Coronary artery (tissue), 2 donors: ENCODE data around the gene ZFP69.

Source experiments
- DNase-seq: peaks from one replicate; pipeline ENCODE4 v3.0.0-alpha.2; 2017; ENCODE audit warnings: low spot score
- H3K27ac ChIP-seq, 2 donors: fragments of 200-600 bp; sonication (generic); one replicate each; pipeline ENCODE4 v1.5.1; 2016 to 2019
- H3K4me3 ChIP-seq: fragments of 200-600 bp; sonication (generic); 2 replicates; pipeline ENCODE4 v1.5.1; 2016; ENCODE audit warnings: mild to moderate bottlenecking, moderate library complexity
- TF ChIP-seq, protein P1 (sequence below): fragments of 200-600 bp; sonication (generic); IDR thresholded peaks from one replicate; pipeline ENCODE4 v1.5.1; 2019; ENCODE audit warnings: antibody characterized with exemption

ZFP69 gene

DNA sequence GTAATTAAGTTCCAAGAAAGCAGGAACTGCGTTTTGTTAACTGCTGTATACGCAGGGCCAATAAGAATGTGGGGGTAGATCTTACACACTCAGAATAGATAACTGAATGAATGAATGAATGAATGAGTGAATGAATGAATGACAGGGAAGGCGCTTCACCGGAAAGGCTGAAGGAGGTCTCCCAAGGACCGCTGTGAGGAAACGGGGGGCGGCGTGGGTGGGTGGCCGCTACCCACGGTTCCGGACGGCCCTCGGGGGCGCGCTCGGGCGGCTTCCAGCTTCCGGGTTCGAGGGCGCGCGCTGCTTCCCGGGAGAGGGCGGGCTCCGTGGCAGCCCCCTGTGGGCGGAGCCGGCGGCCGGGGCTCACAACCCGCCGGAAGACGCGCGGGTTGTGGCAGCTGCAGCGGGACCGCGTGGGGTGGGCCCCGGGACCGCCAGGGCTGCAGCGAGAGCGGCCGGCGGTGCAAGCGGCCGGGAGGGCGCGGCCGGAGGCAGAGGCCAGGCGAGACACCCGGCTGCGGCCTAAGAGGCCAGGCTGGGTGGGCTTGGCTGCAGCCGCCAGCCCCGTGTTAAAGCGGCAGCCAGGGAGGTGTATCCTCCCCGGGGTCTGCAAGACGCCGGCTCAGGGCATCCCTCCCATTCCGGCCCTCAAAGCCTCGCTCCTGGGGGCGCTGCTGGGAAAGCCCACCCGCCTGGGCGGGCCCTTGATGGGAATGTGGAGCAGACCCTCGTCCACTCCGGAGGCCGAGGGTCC is at the start of gene ZFP69:
Gene ZFP69, plus strand, starts transcription at position 367 of the 754 bp plus-strand sequence. CDS start 2,072 bp downstream, outside the sequence.
- peak; percentile 76 for DNase-seq
- Histone ChIP-seq H3K4me3 (peak within 1 kb of the TSS; percentile 92), H3K27ac (peak within 1 kb of the TSS; percentile 51 to 81)
- TF ChIP-seq, protein P1, sequence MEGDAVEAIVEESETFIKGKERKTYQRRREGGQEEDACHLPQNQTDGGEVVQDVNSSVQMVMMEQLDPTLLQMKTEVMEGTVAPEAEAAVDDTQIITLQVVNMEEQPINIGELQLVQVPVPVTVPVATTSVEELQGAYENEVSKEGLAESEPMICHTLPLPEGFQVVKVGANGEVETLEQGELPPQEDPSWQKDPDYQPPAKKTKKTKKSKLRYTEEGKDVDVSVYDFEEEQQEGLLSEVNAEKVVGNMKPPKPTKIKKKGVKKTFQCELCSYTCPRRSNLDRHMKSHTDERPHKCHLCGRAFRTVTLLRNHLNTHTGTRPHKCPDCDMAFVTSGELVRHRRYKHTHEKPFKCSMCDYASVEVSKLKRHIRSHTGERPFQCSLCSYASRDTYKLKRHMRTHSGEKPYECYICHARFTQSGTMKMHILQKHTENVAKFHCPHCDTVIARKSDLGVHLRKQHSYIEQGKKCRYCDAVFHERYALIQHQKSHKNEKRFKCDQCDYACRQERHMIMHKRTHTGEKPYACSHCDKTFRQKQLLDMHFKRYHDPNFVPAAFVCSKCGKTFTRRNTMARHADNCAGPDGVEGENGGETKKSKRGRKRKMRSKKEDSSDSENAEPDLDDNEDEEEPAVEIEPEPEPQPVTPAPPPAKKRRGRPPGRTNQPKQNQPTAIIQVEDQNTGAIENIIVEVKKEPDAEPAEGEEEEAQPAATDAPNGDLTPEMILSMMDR = no peak

DNA sequence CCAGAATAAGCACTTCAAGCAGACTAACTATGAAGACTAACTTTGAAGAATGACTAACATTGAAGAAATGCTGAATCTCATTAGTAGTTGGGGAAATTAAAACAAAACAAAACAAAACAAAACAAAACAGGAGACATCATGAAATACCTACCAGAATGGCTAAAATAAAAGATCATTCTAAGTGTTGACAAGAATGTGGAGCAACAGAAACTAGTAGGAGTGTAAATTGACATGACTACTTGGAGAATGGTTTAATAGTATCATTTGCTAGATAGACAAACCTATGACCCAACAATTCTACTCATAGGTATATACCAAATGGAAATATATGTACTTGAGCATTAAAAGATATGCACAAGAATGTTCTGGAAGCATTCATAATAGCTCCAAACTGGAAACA is 45.7 kb upstream of the ZFP69 start:
- Histone ChIP-seq H3K4me3 (no peak overlapping the region), H3K27ac (no peak overlapping the region)
- TF ChIP-seq, protein P1 = no peak
- DNase-seq = no peak

DNA sequence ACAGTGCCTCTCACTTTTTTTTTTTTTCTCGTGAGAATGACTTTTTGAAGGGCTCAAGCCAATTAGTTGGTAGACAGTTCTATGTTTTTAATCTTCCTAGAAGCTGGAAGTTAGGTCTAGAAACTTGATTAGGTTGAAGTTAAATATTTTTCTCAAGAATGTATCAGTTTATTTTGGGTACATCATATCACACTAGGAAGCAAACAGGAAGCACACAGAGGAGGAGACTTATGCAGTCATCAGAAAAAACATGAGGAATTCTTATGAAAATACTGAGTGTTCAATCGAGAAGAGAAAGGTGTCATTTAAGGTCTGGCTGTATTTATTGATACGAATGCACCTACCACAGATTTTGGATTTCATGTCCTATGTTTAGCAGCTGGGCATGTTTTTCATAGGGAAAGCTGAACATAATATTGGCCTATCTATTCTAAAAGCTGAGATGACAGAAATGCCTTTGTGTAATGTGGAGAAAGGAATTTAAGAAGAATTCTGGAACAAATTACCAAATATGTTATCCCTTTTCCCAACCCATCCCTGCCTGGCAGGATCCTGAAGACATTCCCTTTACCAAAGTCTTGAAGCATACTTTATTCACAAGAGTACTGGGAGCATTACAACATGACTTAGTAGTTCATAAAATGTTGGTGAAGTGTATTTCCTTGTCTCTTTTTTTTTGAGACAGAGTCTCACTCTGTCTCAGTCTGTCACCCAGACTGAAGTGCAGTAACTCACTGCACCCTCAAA is 44.3 kb upstream of the ZFP69 start:
- H3K4me3 ChIP-seq = no peak overlapping the region
- DNase-seq = no peak
- no peak overlapping the region for H3K27ac ChIP-seq
- TF ChIP-seq, protein P1 = no peak

DNA sequence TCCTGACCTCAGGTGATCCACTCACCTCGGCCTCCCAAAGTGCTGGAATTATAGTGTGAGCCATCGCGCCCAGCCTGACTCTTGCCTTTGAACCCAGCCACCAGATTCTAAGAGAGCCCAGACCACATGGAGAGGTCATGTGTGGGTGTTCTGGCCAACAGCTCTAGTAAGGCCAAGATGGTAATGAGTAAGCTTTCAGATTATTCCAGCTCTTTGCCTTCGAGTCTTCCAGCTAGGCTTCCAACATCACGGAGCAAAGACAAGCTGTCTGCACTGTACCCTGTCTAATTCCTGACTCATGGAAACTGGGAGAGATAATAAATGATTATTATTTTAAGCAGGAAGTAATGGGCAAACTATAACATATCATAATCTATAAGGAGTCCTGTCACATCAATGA is 41.6 kb upstream of the ZFP69 start:
- Histone ChIP-seq H3K27ac (no peak overlapping the region), H3K4me3 (no peak overlapping the region)
- DNase-seq = no peak
- TF ChIP-seq, protein P1 = no peak

DNA sequence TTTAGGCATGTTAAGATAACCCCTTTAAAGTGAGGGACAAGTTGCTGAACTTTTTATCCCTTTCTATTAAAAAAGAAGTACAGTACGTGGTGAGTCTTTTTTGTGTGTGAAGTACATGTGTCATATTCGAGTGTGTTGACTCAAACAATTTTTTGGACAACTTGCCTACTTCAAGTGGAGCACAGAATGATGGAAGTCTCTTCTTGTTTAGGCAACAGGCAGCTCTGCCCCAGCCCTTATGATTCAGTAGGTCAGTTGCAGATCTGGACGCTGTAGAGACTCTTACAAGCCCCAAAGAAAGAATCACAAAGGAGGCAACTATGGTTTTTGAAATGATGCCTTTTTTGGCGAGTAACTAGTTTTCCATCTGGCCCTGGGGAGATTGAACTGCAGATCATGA is 41.2 kb upstream of the ZFP69 start:
- TF ChIP-seq, protein P1 = no peak
- no peak overlapping the region for H3K4me3 ChIP-seq
- H3K27ac ChIP-seq = no peak overlapping the region
- DNase-seq = no peak

DNA sequence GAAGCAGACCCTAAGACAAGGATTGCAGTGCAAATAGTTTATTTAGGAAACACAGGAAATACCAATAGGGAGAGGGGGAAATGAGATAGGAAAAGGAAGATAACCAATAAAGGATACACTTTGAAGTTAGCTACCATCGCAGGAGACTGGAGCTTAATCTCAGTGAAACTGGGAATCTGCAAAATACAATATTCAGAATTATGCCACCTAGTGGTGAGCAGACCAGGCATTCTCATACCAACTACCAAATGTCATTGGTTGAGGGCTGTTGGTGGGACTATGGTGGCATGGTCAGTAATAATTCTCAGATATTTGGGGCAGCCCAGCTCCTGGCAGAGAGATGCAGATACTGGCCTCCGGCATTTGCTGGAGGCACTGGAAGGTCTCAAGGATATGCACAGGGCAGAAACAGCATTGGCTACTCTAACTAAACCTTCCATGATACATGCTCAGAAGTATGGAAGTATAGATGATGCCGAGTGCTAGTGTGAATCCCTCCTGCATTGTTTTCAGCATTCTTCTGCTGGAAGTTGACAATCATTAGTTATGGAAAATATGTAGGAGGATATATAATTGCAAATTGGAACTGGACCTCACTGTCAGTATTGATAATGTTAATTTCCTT is 38.6 kb upstream of the ZFP69 start:
- TF ChIP-seq, protein P1 = peak; percentile 58
- Histone ChIP-seq H3K27ac (no peak overlapping the region), H3K4me3 (no peak overlapping the region)
- no peak for DNase-seq
